HEK293 (cell line): ENCODE measurements around the gene PROCR.

ENCODE experiments used
- CTCF ChIA-PET: fragments of 350-600 bp; formaldehyde crosslinking; extraction: SDS; loops from one replicate; lab custom pipeline; 2021; ENCODE audit warnings: antibody characterized with exemption; lab: Yijun Ruan, JAX
- POLR2A ChIA-PET: fragments of 300-600 bp; formaldehyde crosslinking; extraction: SDS; loops from one replicate; lab custom pipeline; 2020; ENCODE audit warnings: antibody characterized with exemption, inconsistent platforms; lab: Yijun Ruan, JAX
- H3K27ac ChIP-seq: fragments of 200-500 bp; sonication (Bioruptor generic); 2 replicates; pipeline ENCODE4 v1.5.1; 2014; ENCODE audit warnings: low read depth, low read length, control low read depth, inconsistent platforms; ENCODE audit errors: extremely low read depth
- H3K36me3 ChIP-seq, 2 experiments: fragments of 200-500 bp in 1 of 2; sonication (Bioruptor generic) in 1 of 2; 1 replicate in 1 of 2; 2 replicates in 1 of 2; pipeline ENCODE4 v1.5.1; 2014 to 2017; ENCODE audit warnings: inconsistent platforms in 2 of 2, low read length in 2 of 2; ENCODE audit not compliant: control insufficient read depth in 2 of 2, insufficient read depth in 1 of 2
- H3K4me1 ChIP-seq: fragments of 200-500 bp; sonication (Bioruptor generic); 2 replicates; pipeline ENCODE4 v1.5.1; 2014; ENCODE audit warnings: mild to moderate bottlenecking, low read length, inconsistent platforms; ENCODE audit not compliant: control insufficient read depth, insufficient read depth
- H3K4me3 ChIP-seq: 2 replicates; pipeline ENCODE4 v1.5.1; 2011; ENCODE audit warnings: low read depth, mild to moderate bottlenecking, control low read depth, low read length, moderate library complexity
- H3K9me3 ChIP-seq: fragments of 200-500 bp; sonication (Bioruptor generic); 2 replicates; pipeline ENCODE4 v1.5.1; 2014; ENCODE audit warnings: low read depth, low read length, inconsistent platforms; ENCODE audit not compliant: control insufficient read depth, insufficient read depth
- ATF2 ChIP-seq: fragments of 450-650 bp; formaldehyde crosslinking; IDR thresholded peaks from 2 replicates; pipeline ENCODE4 v1.5.1; 2016; ENCODE audit warnings: missing biosample characterization, missing genetic modification characterization, low read depth
- GLIS2 ChIP-seq: fragments of 450-650 bp; formaldehyde crosslinking; IDR thresholded peaks from 2 replicates; pipeline ENCODE4 v1.5.1; 2016; ENCODE audit warnings: missing biosample characterization, missing genetic modification characterization
- HOXC10 ChIP-seq: sonication (generic); formaldehyde crosslinking; IDR thresholded peaks from 2 replicates; pipeline ENCODE4 v1.8.1; 2023; ENCODE audit warnings: mild to moderate bottlenecking, missing genetic modification reagents
- HOXD13 ChIP-seq: sonication (generic); formaldehyde crosslinking; IDR thresholded peaks from 2 replicates; pipeline ENCODE4 v1.8.0; 2022; ENCODE audit warnings: missing genetic modification reagents, borderline replicate concordance
- RBAK ChIP-seq: fragments of 450-650 bp; formaldehyde crosslinking; IDR thresholded peaks from 2 replicates; pipeline ENCODE4 v1.5.1; 2016; ENCODE audit warnings: missing biosample characterization, missing genetic modification characterization
- REPIN1 ChIP-seq: fragments of 450-650 bp; formaldehyde crosslinking; IDR thresholded peaks from 2 replicates; pipeline ENCODE4 v1.5.1; 2017; ENCODE audit warnings: missing biosample characterization, missing genetic modification characterization, low read depth
- ZFP41 ChIP-seq: fragments of 450-650 bp; formaldehyde crosslinking; IDR thresholded peaks from 2 replicates; pipeline ENCODE4 v1.5.1; 2016; ENCODE audit warnings: missing biosample characterization, missing genetic modification characterization, borderline replicate concordance
- ZFP69B ChIP-seq: fragments of 450-650 bp; formaldehyde crosslinking; IDR thresholded peaks from 2 replicates; pipeline ENCODE4 v1.5.1; 2016; ENCODE audit warnings: missing biosample characterization, missing genetic modification characterization
- ZNF112 ChIP-seq: fragments of 450-650 bp; formaldehyde crosslinking; IDR thresholded peaks from 2 replicates; pipeline ENCODE4 v1.5.0; 2017; ENCODE audit warnings: missing biosample characterization, missing genetic modification characterization
- ZNF138 ChIP-seq: fragments of 450-650 bp; formaldehyde crosslinking; IDR thresholded peaks from 2 replicates; pipeline ENCODE4 v1.5.1; 2016; ENCODE audit warnings: missing biosample characterization, missing genetic modification characterization, borderline replicate concordance
- ZNF175 ChIP-seq: fragments of 450-650 bp; formaldehyde crosslinking; IDR thresholded peaks from 2 replicates; pipeline ENCODE4 v1.5.1; 2016; ENCODE audit warnings: missing biosample characterization, missing genetic modification characterization
- ZNF184 ChIP-seq: fragments of 450-650 bp; IDR thresholded peaks from 2 replicates; pipeline ENCODE4 v1.5.1; 2018; ENCODE audit warnings: missing biosample characterization, mild to moderate bottlenecking, missing genetic modification characterization
- ZNF221 ChIP-seq: fragments of 450-650 bp; formaldehyde crosslinking; IDR thresholded peaks from 2 replicates; pipeline ENCODE4 v1.5.1; 2017; ENCODE audit warnings: missing biosample characterization, missing genetic modification characterization, borderline replicate concordance
- ZNF274 ChIP-seq, 2 experiments: fragments of 200-500 bp in 1 of 2; fragments of 450-650 bp in 1 of 2; sonication (Bioruptor generic) in 1 of 2; formaldehyde crosslinking in 1 of 2; IDR thresholded peaks; 2 replicates each; pipeline versions ENCODE4 v1.5.1 to v1.6.1; 2014 to 2016; ENCODE audit warnings: borderline replicate concordance in 1 of 2, inconsistent platforms in 1 of 2, low read length in 1 of 2, missing biosample characterization in 1 of 2, missing genetic modification characterization in 1 of 2
- ZNF280C ChIP-seq: fragments of 450-650 bp; formaldehyde crosslinking; IDR thresholded peaks from 2 replicates; pipeline ENCODE4 v1.5.1; 2016; ENCODE audit warnings: missing biosample characterization, missing genetic modification characterization
- ZNF404 ChIP-seq: fragments of 450-650 bp; formaldehyde crosslinking; IDR thresholded peaks from 2 replicates; pipeline ENCODE4 v1.5.1; 2017; ENCODE audit warnings: missing biosample characterization, missing genetic modification characterization
- ZNF423 ChIP-seq: fragments of 450-650 bp; formaldehyde crosslinking; IDR thresholded peaks from 2 replicates; pipeline ENCODE4 v1.5.1; 2016; ENCODE audit warnings: missing biosample characterization, missing genetic modification characterization
- ZNF514 ChIP-seq: fragments of 450-650 bp; formaldehyde crosslinking; IDR thresholded peaks from 2 replicates; pipeline ENCODE4 v1.5.1; 2016; ENCODE audit warnings: missing biosample characterization, missing genetic modification characterization
- ZNF530 ChIP-seq: fragments of 450-650 bp; formaldehyde crosslinking; IDR thresholded peaks from 2 replicates; pipeline ENCODE4 v1.5.1; 2016; ENCODE audit warnings: low read depth, missing biosample characterization, missing genetic modification characterization
- ZNF561 ChIP-seq: fragments of 450-650 bp; IDR thresholded peaks from 2 replicates; pipeline ENCODE4 v1.5.1; 2018; ENCODE audit warnings: missing biosample characterization, missing genetic modification characterization, borderline replicate concordance
- ZNF600 ChIP-seq: fragments of 450-650 bp; formaldehyde crosslinking; IDR thresholded peaks from 2 replicates; pipeline ENCODE4 v1.5.1; 2016; ENCODE audit warnings: missing biosample characterization, missing genetic modification characterization
- TF ChIP-seq, protein P1 (sequence below): fragments of 450-650 bp; formaldehyde crosslinking; IDR thresholded peaks from 2 replicates; pipeline ENCODE4 v1.5.1; 2017; ENCODE audit warnings: missing biosample characterization, missing genetic modification characterization
- TF ChIP-seq, protein P2 (sequence below): fragments of 450-650 bp; formaldehyde crosslinking; IDR thresholded peaks from 2 replicates; pipeline ENCODE4 v1.5.1; 2016; ENCODE audit warnings: missing biosample characterization, missing genetic modification characterization
- TF ChIP-seq, protein P3 (sequence below): IDR thresholded peaks from 2 replicates; pipeline ENCODE4 v1.6.1; 2011; ENCODE audit warnings: mild to moderate bottlenecking, low read depth, low read length, borderline replicate concordance

Gene PROCR

GRCh38 chr20:35133031-35133430, 38.8 kb upstream of the PROCR start:
- TF ChIP-seq ZFP69B (tag by site-specific recombination): no peak
- TF ChIP-seq ZNF404 (tag by site-specific recombination): no peak
- TF ChIP-seq ZNF221 (tag by site-specific recombination): no peak
- 0 out of 2 replicates have a peak, but pooled peaks have one; percentile 30 for TF ChIP-seq ZNF600 (tag by site-specific recombination)
- TF ChIP-seq, protein P1, sequence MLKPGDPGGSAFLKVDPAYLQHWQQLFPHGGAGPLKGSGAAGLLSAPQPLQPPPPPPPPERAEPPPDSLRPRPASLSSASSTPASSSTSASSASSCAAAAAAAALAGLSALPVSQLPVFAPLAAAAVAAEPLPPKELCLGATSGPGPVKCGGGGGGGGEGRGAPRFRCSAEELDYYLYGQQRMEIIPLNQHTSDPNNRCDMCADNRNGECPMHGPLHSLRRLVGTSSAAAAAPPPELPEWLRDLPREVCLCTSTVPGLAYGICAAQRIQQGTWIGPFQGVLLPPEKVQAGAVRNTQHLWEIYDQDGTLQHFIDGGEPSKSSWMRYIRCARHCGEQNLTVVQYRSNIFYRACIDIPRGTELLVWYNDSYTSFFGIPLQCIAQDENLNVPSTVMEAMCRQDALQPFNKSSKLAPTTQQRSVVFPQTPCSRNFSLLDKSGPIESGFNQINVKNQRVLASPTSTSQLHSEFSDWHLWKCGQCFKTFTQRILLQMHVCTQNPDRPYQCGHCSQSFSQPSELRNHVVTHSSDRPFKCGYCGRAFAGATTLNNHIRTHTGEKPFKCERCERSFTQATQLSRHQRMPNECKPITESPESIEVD: no peak
- TF ChIP-seq ZNF175: no peak
- POLR2A ChIA-PET: interaction anchor here (0.5 kb wide), 1 partner anchor 98 kb away, joined by 3 read pairs; no protein-coding TSS in a partner anchor
- Histone ChIP-seq H3K36me3 (peaks cover 0 to 44% of the 10 kb centered on the region in 2 experiments; a peak in 1 of 3 replicates), H3K4me1 (no peaks in the 10 kb centered on the region), H3K27ac (no peak overlapping the region), H3K4me3 (no peak overlapping the region), H3K9me3 (no peaks in the 10 kb centered on the region)
- CTCF ChIA-PET: no interaction called here

GRCh38 chr20:35133735-35134134, 38.1 kb upstream of the PROCR start:
- Histone ChIP-seq H3K9me3 (no peaks in the 10 kb centered on the region), H3K27ac (no peak overlapping the region), H3K4me1 (no peaks in the 10 kb centered on the region), H3K4me3 (no peak overlapping the region), H3K36me3 (peaks cover 0 to 46% of the 10 kb centered on the region in 2 experiments; a peak in 1 of 3 replicates)
- TF ChIP-seq ZNF423 (tag by site-specific recombination): no peak
- TF ChIP-seq ZNF561 (tag by site-specific recombination): no peak
- no peak for TF ChIP-seq ZNF274 (IDR thresholded peaks at IDR 0.05; ENCODE audit: low read length)
- TF ChIP-seq ZNF274 (tag by site-specific recombination; IDR thresholded peaks at IDR 0.05; ENCODE audit: borderline replicate concordance): no peak
- no peak for TF ChIP-seq ZNF530 (tag by site-specific recombination)
- CTCF ChIA-PET: interaction anchor here (0.7 to 0.9 kb wide), 2 partner anchors 11 to 13 kb away, joined by 3 to 4 read pairs; no protein-coding TSS in a partner anchor
- POLR2A ChIA-PET: no interaction called here

DNA sequence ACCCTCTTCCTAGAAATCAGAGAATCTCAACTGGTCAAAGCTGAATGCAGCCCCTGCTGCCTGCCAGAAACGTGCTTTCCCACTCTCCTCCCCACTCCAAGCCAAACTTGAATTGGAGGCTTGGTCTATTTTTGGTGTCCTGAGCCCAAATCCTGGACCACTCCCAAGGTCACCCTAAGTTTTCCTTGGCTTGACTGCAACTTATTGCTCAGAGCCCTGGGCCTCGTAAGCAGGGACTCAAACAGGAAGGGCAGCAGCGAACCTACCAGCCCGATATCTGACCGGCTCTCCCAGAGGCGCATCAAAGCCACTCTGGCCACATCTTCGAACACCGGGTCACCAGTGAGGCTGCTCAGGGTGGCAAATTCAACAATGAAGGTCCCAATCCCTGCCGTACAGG, 37.4 kb upstream of the PROCR start:
- peaks cover 0 to 46% of the 10 kb centered on the region in 2 experiments; a peak in 1 of 3 replicates for H3K36me3 ChIP-seq
- no peaks in the 10 kb centered on the region for H3K4me1 ChIP-seq
- POLR2A ChIA-PET: no interaction called here
- CTCF ChIA-PET: interaction anchor here (0.7 to 0.9 kb wide), 2 partner anchors 11 to 12 kb away, joined by 3 to 4 read pairs; no protein-coding TSS in a partner anchor
- H3K27ac ChIP-seq: no peak overlapping the region
- H3K9me3 ChIP-seq: no peaks in the 10 kb centered on the region
- no peak overlapping the region for H3K4me3 ChIP-seq
- TF ChIP-seq HOXC10 (CRISPR knock-in tag) (no peak), RBAK (tag by site-specific recombination) (no peak), GLIS2 (tag by site-specific recombination) (no peak), HOXD13 (CRISPR knock-in tag) (no peak), ATF2 (tag by site-specific recombination) (no peak), ZNF514 (tag by site-specific recombination) (no peak), ZNF138 (tag by site-specific recombination) (no peak), REPIN1 (tag by site-specific recombination) (no peak), ZNF112 (tag by site-specific recombination) (no peak), ZNF280C (tag by site-specific recombination) (no peak), ZFP41 (no peak), ZNF184 (tag by site-specific recombination) (no peak)
- TF ChIP-seq, protein P2, sequence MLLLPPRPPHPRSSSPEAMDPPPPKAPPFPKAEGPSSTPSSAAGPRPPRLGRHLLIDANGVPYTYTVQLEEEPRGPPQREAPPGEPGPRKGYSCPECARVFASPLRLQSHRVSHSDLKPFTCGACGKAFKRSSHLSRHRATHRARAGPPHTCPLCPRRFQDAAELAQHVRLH (tag by site-specific recombination): no peak
- TF ChIP-seq, protein P3, sequence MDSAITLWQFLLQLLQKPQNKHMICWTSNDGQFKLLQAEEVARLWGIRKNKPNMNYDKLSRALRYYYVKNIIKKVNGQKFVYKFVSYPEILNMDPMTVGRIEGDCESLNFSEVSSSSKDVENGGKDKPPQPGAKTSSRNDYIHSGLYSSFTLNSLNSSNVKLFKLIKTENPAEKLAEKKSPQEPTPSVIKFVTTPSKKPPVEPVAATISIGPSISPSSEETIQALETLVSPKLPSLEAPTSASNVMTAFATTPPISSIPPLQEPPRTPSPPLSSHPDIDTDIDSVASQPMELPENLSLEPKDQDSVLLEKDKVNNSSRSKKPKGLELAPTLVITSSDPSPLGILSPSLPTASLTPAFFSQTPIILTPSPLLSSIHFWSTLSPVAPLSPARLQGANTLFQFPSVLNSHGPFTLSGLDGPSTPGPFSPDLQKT: no peak
